Ovary (tissue), 3 donors: Measurements from ENCODE around the gene KIAA1217.

Source experiments
- EP300 ChIP-seq: sonication (generic); formaldehyde crosslinking; IDR thresholded peaks from one replicate; pipeline ENCODE4 v1.6.1; 2017; ENCODE audit warnings: antibody characterized with exemption
- POLR2A ChIP-seq: fragments of 450-650 bp; IDR thresholded peaks from one replicate; pipeline ENCODE4 v1.6.1; 2017; ENCODE audit warnings: antibody characterized with exemption, mild to moderate bottlenecking, moderate library complexity
- TF ChIP-seq, protein P1 (sequence below), 3 donors: fragments of 450-650 bp in 2 of 3; fragments of 200-600 bp in 1 of 3; IDR thresholded peaks; one replicate each; pipeline versions ENCODE4 v1.5.1 to v1.8.0; 2016 to 2022; ENCODE audit warnings: antibody characterized with exemption in 3 of 3, mild to moderate bottlenecking in 1 of 3
- donor health status: DM: no; HTN: no; CAD: no.

DNA sequence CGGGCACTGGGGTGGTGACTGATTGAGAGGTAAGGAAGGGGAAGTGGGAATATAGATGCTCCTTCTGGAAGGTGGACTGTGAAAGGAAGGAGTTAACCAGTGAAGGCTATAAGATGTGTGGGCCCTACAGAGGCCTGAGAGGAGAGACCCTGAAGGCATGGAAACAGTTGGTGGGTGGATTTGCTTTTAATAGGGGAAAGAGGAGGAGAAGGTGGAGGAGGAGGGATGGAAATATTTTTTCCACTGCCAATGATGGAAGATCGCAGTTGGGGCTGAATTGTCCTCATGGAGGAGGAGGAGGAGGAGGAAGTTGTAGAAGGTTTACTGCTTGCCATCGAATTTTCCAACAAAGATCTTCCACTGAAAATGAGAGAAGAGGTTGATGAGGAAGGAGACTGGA lies 80.3 kb downstream of the KIAA1217 start:
- TF ChIP-seq, protein P1, sequence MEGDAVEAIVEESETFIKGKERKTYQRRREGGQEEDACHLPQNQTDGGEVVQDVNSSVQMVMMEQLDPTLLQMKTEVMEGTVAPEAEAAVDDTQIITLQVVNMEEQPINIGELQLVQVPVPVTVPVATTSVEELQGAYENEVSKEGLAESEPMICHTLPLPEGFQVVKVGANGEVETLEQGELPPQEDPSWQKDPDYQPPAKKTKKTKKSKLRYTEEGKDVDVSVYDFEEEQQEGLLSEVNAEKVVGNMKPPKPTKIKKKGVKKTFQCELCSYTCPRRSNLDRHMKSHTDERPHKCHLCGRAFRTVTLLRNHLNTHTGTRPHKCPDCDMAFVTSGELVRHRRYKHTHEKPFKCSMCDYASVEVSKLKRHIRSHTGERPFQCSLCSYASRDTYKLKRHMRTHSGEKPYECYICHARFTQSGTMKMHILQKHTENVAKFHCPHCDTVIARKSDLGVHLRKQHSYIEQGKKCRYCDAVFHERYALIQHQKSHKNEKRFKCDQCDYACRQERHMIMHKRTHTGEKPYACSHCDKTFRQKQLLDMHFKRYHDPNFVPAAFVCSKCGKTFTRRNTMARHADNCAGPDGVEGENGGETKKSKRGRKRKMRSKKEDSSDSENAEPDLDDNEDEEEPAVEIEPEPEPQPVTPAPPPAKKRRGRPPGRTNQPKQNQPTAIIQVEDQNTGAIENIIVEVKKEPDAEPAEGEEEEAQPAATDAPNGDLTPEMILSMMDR (IDR thresholded peaks at IDR 0.05): no peak
- TF ChIP-seq POLR2A (no peak), EP300 (no peak)
